Epithelial cell of prostate (primary cell): Measurements from ENCODE around the gene SERPINB1.
"Not testable (repeated sequence)": the region's sequence is repeated elsewhere in the genome, so short reads cannot be mapped to it uniquely, and the experiment has no call there.

Experiments used
- DNase-seq: peaks from one replicate; pipeline ENCODE4 v3.0.0-alpha.2; 2011; ENCODE audit warnings: low read depth, low spot score
- H3K27ac ChIP-seq: fragments of 450-650 bp; 2 replicates; pipeline ENCODE4 v1.5.1; 2017; ENCODE audit warnings: mild to moderate bottlenecking

Gene SERPINB1

DNA sequence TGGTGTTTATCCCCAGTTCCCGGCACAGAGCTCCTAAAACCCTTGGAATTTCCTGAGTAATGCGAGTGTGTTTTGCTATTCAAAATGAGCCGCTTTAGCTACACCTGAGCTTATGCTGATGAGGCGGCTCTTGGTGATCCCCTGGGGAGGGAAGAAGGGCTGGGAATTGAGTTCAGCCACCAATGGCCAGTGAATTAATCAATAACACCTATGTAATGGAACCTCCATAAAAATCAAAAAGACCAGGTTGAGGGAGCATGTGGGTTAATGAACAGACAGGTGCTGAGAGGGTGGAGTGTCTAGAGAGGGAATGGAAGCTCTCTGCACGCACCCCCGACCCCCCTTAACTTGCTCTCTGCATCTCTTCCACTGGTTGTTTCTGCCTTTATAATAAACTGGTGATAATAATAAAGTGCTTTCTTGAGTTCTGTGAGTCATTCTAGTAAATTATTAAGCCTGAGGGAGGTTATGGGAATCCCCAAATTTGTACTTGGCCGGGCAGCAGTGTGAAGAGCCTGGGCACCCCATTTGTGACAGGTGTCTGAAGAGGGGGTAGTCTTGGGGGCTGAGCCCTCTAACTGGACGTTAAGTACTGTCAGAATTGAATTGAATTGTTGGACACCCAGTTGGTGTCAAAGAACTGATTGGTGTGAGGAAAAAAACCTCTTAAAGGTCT, 24.6 kb upstream of the SERPINB1 start:
- no peak overlapping the region for H3K27ac ChIP-seq
- no peak for DNase-seq

DNA sequence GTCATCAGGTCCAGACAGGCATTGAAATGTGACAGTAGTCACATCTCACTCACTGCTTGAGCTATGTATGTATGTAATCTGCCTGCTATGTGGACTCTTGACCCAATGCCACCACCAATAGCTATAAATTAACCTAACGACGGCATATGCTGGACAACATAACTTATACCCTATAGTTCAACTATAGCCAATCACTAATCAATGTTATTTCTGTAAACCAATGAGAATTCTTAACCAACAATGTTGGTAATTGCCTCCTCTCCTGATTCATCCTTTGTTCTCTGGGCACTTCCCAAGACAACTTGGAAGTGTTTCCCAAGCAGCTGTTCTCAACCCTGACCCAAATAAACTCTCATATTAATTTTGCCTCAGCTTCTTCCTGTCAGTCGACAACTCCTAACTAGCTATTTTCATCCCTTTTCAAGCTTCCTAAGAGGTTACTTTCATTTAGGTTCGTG, 24.1 kb upstream of the SERPINB1 start:
- no peak overlapping the region for H3K27ac ChIP-seq
- DNase-seq, result no peak

DNA sequence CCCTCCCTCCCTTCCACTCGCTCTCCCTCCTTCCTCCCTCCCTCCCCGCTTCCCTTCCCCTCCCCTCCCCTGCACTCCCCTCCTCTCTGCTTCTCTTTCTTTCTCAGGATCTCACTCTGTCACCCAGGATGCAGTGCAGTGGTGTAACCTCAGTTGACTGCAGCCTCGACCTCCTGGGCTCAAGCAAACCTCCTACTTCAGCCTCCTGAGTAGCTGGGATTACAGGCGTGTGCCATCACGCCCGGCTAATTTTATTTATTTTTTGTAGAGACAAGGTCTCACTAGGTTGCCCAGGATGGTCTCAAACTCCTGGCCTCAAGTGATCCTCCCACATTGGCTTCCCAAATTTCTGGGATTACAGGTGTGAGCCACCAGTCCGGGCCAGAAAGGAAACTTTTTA, 23.6 kb upstream of the SERPINB1 start:
- H3K27ac ChIP-seq, result no peak overlapping the region
- DNase-seq, result no peak

DNA sequence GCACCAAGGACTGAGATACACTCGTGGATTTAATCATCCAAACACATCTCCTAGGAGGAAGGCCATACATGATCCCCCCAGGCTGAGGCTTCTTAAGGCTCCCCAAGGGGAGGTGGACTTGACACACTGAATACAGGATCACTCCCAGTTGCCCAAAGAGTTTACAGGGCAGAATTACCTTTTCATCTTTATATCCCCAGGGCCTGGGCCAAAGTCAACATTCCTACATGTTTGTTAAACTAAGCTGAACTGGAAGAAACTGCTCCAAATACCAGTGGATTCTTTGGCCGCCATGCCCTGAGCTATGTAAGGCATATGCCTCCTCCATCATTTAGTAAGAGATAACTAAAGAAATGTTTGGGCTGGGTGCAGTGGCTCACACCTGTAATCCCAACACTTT, 22.2 kb upstream of the SERPINB1 start:
- H3K27ac ChIP-seq, result no peak overlapping the region
- DNase-seq, result no peak

DNA sequence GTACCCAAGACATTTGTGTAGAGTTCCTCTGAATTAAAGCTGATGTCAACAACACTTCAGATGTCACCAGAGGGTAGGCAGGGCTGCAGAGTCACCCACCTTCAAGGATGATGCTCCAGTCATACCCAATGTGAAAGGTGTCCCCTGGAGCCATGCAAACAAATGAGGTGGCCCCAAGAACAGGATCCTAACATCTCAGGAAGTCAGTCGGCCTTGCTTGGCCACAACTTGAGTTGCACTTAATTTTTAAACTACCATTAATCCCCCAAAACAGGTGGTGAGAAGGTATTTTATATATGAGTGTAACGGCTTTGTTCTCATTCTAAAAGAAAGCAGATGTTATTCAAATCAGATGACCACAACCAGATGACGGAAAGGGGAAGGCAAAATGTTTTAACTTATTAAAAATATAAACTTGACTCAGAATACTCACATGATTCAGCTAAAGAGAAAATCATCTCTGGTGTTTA, 21.1 kb upstream of the SERPINB1 start:
- H3K27ac ChIP-seq, result no peak overlapping the region
- DNase-seq, result no peak

DNA sequence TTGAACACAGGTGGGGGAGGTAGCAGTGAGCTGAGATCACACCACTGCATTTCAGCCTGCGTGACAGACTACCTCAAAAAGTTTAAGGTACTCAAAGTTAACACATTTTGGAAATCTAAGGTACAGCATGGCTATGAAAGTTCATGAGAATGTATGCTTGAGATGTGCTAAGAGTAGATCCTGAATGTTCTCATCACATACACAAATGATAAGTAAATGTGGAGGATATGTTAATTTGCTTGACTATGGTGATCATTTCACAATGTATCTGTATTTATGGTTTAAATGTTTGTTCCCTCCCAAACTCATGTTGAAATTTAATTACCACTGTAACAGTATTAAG, 20.1 kb upstream of the SERPINB1 start:
- no peak overlapping the region for H3K27ac ChIP-seq
- DNase-seq, result no peak

DNA sequence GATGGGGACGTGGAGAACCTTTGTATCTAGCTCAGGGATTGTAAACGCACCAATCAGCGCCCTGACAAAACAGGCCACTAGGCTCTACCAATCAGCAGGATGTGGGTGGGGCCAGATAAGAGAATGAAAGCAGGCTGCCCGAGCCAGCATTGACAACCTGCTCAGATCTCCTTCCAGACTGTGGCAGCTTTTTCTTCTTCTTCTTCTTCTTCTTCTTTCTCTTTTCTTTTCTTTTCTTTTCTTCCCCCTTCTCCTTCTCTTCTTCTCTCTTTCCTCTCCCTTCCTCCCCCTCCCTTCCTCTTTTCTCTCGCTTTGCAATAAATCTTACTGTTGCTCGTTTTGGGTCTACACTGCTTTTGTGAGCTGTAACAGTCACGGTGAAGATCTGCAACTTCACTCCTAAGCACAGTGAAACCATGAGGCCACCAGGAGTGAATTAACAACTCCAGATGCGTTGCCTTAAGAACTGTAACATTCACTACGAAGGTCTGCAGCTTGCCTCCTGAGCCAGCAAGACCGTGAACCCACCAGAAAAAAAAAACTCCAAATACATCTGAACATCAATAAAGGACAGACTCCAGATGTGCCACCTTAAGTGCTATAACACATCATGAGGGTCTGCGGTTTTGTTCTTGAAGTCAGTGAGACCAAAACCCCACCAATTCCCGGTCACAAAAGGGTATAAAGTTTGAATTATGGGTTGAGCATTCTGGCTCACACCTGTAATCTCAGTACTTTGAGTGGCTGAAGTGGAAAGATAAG, 19.6 kb upstream of the SERPINB1 start:
- DNase-seq, result no peak
- no peak overlapping the region for H3K27ac ChIP-seq

DNA sequence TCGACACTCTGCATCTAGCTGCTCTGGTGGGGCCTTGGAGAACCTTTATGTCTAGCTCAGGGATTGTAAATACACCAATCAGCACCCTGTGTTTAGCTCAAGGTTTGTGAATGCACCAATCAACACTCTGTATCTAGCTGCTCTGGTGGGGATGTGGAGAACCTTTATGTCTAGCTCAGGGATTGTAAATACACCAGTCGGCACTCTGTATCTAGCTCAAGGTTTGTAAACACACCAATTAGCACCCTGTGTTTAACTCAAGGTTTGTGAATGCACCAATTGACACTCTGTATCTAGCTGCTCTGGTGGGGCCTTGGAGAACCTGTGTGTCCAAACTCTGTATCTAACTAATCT, 19.0 kb upstream of the SERPINB1 start:
- H3K27ac ChIP-seq, DNase-seq: not testable (repeated sequence)

DNA sequence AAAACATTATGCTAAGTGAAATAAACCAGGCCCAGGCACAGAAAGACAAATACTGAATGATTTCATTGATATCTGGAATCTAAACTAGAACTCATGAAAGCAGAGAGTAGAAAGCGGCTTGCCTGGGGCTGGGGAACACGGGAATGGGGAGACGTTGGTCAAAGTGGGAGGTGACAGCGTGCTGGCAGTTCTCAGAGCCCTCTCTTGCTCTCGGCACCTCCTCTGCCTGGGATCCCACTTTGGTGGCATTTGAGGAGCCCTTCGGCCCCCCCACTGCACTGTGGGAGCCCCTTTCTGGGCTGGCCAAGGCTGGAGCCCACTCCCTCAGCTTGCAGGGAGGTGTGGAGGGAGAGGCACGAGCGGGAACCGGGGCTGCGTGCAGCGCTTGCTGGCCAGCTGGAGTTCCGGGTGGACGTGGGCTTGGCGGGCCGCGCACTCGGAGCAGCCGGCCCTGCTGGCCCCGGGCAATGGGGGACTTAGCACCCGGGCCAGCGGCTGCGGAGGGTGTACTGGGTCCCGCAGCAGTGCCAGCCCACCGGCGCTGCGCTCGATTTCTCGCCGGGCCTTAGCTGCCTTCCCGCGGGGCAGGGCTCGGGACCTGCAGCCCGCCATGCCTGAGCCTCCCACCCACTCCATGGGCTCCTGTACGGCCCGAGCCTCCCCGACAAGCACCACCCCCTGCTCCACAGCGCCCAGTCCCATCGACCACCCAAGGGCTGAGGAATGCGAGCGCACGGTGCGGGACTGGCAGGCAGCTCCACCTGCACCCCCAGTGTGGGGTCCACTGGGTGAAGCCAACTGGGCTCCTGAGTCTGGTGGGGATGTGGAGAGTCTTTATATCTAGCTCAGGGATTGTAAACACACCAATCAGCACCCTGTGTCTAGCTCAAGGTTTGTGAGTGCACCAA, 18.4 kb upstream of the SERPINB1 start:
- H3K27ac ChIP-seq, DNase-seq: not testable (repeated sequence)

DNA sequence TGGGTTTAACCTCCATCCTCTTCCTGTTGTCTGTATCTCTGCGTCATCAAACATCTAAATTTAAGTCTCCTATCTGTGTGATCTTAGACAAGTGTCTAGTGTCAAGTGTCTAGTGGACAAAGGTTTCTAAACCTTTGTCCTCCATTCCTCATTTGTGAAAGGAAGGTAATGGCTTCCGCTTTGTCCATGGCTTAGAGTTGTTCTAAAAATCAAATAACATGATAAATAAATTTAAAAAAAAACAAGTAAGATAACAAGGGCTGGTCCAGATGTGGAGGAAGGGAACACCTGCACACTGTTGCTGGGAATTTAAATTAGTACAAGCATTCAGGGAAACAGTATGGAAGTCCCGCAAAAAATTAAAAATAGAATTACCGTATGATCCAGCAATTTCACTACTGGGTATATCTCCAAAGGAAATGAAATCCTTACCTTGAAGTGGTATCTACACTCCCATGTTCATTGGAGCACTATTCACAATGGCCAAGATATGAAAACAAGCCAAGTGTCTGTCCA, 17.6 kb upstream of the SERPINB1 start:
- DNase-seq, result no peak
- H3K27ac ChIP-seq, result no peak overlapping the region

DNA sequence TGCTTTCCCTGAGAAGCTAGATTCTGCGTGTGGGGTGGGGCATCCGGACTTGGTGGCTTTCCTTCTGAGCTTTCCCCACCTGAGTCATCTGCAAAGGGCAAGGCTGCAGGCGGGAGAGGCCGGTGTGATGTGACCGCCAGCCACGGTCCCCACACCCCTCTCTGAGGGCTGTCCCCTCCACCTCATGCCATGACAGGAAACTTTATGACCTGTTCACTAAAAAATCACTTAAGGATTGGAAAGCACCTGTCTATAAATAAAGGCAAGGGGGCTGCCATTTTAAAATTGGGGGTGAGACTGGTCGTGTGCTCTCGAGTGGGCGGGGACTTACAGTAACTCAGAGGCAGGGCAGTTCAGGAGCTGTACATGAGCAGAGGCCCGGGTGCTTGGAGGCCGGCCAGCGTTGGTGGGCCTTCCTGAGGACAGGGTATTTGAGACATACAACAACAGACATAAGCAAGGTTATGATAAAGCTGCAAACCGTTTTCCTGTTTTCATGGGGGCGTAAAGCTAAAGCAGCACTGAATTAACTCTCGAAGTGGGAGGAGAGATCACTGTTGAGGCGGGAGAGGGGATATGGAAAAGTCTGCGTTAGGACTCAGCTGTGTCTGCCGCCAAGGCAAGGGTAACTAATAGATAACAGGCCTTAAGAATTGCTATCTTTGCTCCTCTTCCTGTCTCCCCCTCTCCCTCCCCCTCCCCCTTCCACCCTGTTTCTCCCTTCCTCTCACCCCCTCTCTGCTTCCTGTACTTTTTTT, 16.1 kb upstream of the SERPINB1 start:
- DNase-seq, result no peak
- H3K27ac ChIP-seq, result no peak overlapping the region

DNA sequence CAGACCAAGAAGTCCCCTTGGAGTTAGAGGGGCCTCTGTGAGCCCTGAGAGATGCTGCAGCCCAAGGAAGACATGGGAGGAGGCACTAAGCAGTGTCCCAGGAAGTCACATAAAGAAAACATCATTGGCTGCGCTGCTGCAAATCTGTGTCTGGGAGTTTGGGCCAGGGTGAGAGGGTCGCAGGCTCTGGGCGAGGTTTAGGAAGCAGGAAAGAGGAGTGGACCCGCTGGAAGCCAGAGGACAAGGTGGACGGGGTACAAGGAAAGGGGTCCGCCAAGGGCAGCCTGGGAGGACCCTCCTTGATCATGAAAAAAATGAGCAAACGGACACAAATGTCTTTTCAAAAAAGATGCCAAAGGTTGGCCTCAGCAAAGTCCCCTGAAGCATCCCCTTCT, 15.5 kb upstream of the SERPINB1 start:
- H3K27ac ChIP-seq, result no peak overlapping the region
- DNase-seq, result no peak

DNA sequence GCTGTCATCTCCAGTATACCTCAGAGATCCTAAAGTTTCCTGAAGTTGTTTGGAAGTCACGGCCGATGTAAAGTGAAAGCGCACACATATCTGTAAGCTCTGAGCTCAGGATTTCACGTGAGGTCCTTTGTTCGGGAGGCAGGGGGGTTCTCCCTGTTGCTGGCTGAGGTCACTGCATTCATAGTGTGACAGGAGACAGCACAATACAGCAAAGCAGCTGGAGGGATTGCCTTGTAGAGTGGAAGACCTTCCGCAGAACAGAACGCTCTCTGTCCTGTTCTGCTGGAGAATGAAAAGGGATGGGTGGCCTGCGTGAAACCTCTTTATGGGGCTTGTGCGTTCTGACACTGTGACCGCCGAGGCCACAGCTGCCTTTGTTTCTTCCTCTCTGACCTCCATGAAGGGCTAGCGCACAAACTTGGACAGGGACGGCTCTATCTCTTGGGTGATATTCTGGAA, 13.4 kb upstream of the SERPINB1 start:
- no peak overlapping the region for H3K27ac ChIP-seq
- DNase-seq, result no peak

DNA sequence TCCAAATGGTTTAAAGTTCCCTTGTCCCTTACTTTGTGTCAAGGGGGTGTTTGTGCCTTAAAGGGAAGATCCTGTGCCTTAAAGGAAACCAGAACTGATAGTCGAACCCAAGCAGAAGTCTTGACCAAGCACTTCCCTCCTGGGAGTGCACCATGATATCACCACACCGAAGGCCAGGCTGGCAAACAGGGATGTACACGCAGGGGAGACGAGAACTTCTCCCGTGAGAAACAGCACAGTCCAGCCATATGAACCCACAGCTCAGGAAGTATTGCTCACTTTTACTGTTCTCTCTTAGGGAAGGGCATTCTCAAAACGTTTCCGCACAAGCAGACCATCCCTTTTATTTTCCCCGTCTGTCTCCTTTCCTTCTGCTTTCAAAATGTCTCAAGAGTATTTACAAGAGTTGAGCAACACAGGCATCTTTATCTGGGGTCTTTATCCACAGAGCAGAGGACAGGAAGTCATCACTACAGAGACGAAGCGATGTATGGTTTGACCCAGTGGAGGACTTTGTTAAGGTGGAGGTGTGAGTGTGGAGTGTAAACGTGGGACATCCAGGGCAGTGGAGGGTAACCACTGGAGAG, 12.8 kb upstream of the SERPINB1 start:
- no peak for DNase-seq

DNA sequence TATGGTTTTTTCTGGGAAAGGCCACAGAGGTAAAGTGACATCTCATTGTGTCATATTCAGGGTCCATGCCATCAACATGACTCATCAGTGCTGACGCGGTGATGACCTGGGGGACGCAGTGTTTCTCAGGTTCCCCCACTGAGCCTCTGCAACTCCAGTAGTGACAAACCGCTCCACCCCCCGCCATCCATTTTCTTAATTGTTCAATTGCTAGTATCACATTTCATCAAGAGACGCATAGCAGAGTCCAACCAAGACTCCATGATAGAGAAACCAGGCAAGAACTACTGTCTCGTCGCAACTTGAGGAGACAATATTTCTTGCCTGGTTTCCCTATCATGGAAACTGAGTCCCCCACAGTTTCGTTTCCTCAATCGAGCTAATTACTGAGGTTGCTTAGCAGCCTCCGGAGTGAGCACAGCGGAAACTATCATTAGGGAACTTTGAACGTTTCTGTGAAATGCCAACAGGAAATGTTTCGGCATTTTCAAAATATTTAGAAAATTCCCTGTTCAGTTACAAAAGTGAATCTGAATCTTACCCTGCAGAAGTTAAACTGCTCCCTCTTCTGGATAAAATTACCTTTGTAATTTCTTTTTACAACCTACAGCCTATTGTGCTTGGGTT, 12.2 kb upstream of the SERPINB1 start:
- no peak for DNase-seq
- peak overlapping the region; percentile 76 for H3K27ac ChIP-seq

More for the DNA sequence above, 12.8 kb upstream of the SERPINB1 start:
- H3K27ac ChIP-seq, result peak overlapping the region; percentile 76

DNA sequence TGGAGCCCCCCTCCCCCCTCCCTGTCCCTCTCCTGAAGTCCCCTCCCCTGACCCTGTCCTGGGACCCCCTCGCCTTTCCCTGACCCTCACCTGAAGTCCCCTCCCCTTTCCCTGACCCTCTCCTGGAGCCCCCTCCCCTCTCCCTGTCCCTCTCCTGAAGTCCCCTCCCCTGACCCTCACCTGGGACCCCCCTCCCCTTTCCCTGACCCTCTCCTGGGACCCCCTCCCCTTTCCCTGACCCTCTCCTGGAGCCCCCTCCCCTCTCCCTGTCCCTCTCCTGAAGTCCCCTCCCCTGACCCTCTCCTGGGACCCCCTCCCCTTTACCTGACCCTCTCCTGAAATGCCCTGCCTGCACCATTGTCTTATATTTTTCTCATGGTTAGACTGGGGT, 11.7 kb upstream of the SERPINB1 start:
- peak overlapping the region; percentile 76 for H3K27ac ChIP-seq

DNA sequence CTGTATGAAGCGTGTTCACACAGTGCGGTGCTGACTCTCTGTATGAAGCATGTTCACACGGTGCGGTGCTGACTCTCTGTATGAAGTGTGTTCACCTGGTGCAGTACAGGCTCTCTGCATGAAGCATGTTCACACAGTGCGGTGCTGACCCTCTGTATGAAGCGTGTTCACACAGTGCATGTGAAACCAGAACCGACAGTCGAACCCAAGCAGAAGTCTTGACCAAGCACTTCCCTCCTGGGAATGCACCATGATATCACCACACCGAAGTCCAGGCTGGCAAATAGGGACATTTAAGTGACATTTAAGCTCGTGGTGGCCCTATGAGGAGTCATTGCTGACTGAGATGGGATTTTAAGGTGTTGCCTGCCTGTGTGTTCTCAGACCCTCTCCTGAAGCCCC, 11.3 kb upstream of the SERPINB1 start:
- no peak for DNase-seq
- no peak overlapping the region for H3K27ac ChIP-seq

More for the DNA sequence above, 11.7 kb upstream of the SERPINB1 start:
- DNase-seq, result not testable (repeated sequence)

DNA sequence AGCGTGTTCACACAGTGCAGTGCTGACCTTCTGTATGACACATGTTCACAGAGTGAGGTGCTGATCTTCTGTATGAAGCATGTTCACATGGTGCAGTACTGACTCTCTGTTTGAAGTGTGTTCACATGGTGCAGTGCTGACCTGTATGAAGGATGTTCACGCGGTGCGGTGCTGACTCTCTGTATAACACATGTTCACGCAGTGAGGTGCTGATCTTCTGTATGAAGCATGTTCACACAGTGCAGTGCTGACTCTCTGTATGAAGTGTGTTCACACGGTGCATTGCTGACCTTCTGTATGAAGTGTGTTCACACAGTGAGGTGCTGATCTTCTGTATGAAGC, 10.8 kb upstream of the SERPINB1 start:
- DNase-seq, result no peak
- H3K27ac ChIP-seq, result no peak overlapping the region
